ENCODE results near the gene SLC22A16.

GRCh38 chr6:110524305-110524704 lies 47.9 kb upstream of the SLC22A16 start:
- TF ChIP-seq POLR2AphosphoS5 (IDR thresholded peaks at IDR 0.05; ENCODE audit: insufficient read depth in 1 of 2, low read depth in 1 of 2) (no peak), POLR2A (IDR thresholded peaks at IDR 0.05) (no peak)
- TF ChIP-seq, protein P1, sequence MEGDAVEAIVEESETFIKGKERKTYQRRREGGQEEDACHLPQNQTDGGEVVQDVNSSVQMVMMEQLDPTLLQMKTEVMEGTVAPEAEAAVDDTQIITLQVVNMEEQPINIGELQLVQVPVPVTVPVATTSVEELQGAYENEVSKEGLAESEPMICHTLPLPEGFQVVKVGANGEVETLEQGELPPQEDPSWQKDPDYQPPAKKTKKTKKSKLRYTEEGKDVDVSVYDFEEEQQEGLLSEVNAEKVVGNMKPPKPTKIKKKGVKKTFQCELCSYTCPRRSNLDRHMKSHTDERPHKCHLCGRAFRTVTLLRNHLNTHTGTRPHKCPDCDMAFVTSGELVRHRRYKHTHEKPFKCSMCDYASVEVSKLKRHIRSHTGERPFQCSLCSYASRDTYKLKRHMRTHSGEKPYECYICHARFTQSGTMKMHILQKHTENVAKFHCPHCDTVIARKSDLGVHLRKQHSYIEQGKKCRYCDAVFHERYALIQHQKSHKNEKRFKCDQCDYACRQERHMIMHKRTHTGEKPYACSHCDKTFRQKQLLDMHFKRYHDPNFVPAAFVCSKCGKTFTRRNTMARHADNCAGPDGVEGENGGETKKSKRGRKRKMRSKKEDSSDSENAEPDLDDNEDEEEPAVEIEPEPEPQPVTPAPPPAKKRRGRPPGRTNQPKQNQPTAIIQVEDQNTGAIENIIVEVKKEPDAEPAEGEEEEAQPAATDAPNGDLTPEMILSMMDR (IDR thresholded peaks at IDR 0.05): no peak
